HL-60 (cell line): ENCODE results near the gene DPYD.

Experiments
- DNase-seq, 2 experiments: peaks; one replicate each; pipeline ENCODE4 v3.0.0-alpha.2; 2010 to 2020; ENCODE audit warnings: low read depth in 1 of 2, low spot score in 1 of 2
- H3K27ac ChIP-seq: fragments of 250-450 bp; sonication (Bioruptor Pico); replicated peaks from 2 replicates; pipeline ENCODE4 v1.5.1; 2020; ENCODE audit warnings: mild to moderate bottlenecking, moderate library complexity
- H3K27me3 ChIP-seq: fragments of 250-450 bp; sonication (Bioruptor Pico); 2 replicates; pipeline ENCODE4 v1.5.1; 2021; ENCODE audit warnings: mild to moderate bottlenecking, moderate library complexity; ENCODE audit not compliant: insufficient read depth, poor library complexity, severe bottlenecking
- H3K4me3 ChIP-seq: replicated peaks from 2 replicates; pipeline ENCODE4 v1.5.1; 2011; ENCODE audit warnings: mild to moderate bottlenecking, control low read depth, low read length; ENCODE audit not compliant: insufficient read depth
- CTCF ChIP-seq: IDR thresholded peaks from one replicate; pipeline ENCODE4 v1.5.1; 2011; ENCODE audit warnings: low read length, control low read depth, inconsistent platforms; ENCODE audit not compliant: insufficient read depth
- GABPA ChIP-seq: IDR thresholded peaks from 2 replicates; pipeline ENCODE4 v1.6.1; 2012; ENCODE audit warnings: low read depth
- POLR2AphosphoS5 ChIP-seq: IDR thresholded peaks from 2 replicates; pipeline ENCODE4 v1.6.1; 2012; ENCODE audit warnings: low read depth
- SPI1 ChIP-seq: IDR thresholded peaks from 2 replicates; pipeline ENCODE4 v1.6.1; 2012; ENCODE audit warnings: low read depth, mild to moderate bottlenecking, borderline replicate concordance
- TF ChIP-seq, protein P1 (sequence below): IDR thresholded peaks from 2 replicates; pipeline ENCODE4 v1.6.1; 2012; ENCODE audit warnings: low read depth; ENCODE audit not compliant: insufficient replicate concordance

Gene DPYD

GRCh38 chr1:97334454-97334853, 586.4 kb downstream of the DPYD start:
- no peak overlapping the region for H3K4me3 ChIP-seq
- no peak for TF ChIP-seq SPI1
- H3K27ac ChIP-seq, result no peak overlapping the region
- H3K27me3 ChIP-seq, result no peaks in the 10 kb centered on the region
- no peak for DNase-seq

DNA sequence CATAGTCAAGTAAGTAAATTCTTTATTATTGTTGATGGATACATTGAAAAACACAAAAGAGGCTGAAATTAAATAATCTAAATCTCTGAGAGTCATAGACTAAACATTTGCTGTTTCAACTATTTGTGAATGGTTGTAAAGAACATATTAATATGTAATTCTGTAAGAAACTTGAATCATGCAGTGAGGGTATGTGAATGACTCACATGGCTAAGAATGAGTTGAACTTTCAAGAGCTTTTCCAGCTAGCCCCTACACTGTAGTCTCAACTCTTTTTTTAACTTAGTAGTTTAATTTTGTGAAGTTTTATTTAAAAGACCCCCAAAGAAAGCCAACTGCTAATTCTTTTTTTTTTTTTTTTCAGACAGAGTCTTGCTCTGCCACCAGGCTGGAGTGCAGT, 588.1 kb downstream of the DPYD start:
- H3K27ac ChIP-seq, result no peak overlapping the region
- no peak overlapping the region for H3K4me3 ChIP-seq
- DNase-seq, result no peak
- no peaks in the 10 kb centered on the region for H3K27me3 ChIP-seq
- TF ChIP-seq POLR2AphosphoS5 (no peak), CTCF (no peak), GABPA (no peak), SPI1 (no peak)
- TF ChIP-seq, protein P1, sequence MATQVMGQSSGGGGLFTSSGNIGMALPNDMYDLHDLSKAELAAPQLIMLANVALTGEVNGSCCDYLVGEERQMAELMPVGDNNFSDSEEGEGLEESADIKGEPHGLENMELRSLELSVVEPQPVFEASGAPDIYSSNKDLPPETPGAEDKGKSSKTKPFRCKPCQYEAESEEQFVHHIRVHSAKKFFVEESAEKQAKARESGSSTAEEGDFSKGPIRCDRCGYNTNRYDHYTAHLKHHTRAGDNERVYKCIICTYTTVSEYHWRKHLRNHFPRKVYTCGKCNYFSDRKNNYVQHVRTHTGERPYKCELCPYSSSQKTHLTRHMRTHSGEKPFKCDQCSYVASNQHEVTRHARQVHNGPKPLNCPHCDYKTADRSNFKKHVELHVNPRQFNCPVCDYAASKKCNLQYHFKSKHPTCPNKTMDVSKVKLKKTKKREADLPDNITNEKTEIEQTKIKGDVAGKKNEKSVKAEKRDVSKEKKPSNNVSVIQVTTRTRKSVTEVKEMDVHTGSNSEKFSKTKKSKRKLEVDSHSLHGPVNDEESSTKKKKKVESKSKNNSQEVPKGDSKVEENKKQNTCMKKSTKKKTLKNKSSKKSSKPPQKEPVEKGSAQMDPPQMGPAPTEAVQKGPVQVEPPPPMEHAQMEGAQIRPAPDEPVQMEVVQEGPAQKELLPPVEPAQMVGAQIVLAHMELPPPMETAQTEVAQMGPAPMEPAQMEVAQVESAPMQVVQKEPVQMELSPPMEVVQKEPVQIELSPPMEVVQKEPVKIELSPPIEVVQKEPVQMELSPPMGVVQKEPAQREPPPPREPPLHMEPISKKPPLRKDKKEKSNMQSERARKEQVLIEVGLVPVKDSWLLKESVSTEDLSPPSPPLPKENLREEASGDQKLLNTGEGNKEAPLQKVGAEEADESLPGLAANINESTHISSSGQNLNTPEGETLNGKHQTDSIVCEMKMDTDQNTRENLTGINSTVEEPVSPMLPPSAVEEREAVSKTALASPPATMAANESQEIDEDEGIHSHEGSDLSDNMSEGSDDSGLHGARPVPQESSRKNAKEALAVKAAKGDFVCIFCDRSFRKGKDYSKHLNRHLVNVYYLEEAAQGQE, result no peak

DNA sequence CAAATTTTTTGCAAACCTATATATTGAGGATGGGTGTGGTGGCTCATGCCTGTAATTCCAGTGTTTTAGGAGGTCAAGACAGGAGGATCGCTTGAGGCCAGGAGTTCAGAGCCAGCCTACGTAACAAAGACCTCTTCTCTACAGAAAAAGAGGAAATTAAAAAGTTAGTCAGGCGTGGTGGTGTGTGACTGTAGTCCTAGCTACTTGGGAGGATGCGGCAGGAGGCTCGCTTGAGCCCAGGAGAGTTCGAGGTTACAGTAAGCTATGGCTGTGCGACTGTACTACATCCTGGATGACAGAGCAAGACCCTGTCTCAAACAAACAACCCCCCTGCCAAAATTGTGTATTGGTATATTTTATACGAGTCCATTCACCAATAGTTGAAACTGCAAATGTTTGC, 589.7 kb downstream of the DPYD start:
- Histone ChIP-seq H3K4me3 (no peak overlapping the region), H3K27me3 (no peaks in the 10 kb centered on the region), H3K27ac (no peak overlapping the region)
- no peak for DNase-seq
- TF ChIP-seq, protein P1, result no peak
- TF ChIP-seq GABPA (no peak), CTCF (no peak), SPI1 (no peak), POLR2AphosphoS5 (no peak)

DNA sequence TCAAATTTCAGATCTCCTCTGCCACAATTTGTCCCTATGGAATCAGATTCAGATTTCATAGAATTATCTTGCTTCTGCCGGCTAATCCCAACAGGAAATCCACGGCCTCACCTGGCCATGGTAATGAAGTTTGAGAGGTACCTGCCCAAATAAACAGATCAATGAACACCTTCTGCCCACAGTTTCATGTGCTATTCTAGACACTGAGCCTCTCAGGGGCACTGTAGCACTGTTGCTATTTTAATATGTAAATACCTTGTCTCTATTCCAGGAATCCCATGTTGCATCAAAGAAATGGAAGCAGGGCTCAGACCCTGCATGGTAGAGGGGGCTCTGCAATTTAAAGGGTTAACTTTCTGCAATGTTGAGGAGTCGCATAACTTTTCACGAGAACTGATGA, 606.1 kb downstream of the DPYD start:
- H3K4me3 ChIP-seq, result no peak overlapping the region
- H3K27me3 ChIP-seq, result no peaks in the 10 kb centered on the region
- H3K27ac ChIP-seq, result no peak overlapping the region
- DNase-seq, result no peak
- TF ChIP-seq SPI1, result no peak
- TF ChIP-seq POLR2AphosphoS5, result no peak
- no peak for TF ChIP-seq CTCF
- TF ChIP-seq, protein P1, result no peak
- no peak for TF ChIP-seq GABPA
